HepG2 (cell line): ENCODE data around the gene POLR2J. TPM values are rescaled to one million over a fixed set of nuclear protein-coding genes. Genes with fewer than 3 reads are reported as not detected.

ENCODE experiments used
- FOXA1 ChIP-seq, 2 experiments: fragments of 450-650 bp in 1 of 2; sonication (generic) in 1 of 2; formaldehyde crosslinking in 1 of 2; IDR thresholded peaks; 2 replicates each; pipeline versions ENCODE4 v1.4.0 to v1.6.1; 2016 to 2020; ENCODE audit warnings: missing genetic modification reagents in 1 of 2
- GABPB1 ChIP-seq: IDR thresholded peaks from 2 replicates; pipeline ENCODE4 v1.6.1; 2016; ENCODE audit warnings: mild to moderate bottlenecking, missing genetic modification reagents, moderate library complexity, missing compliant biosample characterization
- KAT8 ChIP-seq: IDR thresholded peaks from 2 replicates; pipeline ENCODE4 v1.6.1; 2016; ENCODE audit warnings: missing genetic modification reagents, missing compliant biosample characterization
- KLF16 ChIP-seq, 2 experiments: sonication (generic) in 1 of 2; formaldehyde crosslinking in 1 of 2; IDR thresholded peaks; 2 replicates each; pipeline versions ENCODE4 v1.6.1 to v1.8.0; 2016 to 2023; ENCODE audit warnings: missing genetic modification reagents in 2 of 2, missing compliant biosample characterization in 1 of 2
- MED8 ChIP-seq: sonication (generic); formaldehyde crosslinking; IDR thresholded peaks from 2 replicates; pipeline ENCODE4 v1.8.1; 2023; ENCODE audit warnings: mild to moderate bottlenecking, missing genetic modification reagents; ENCODE audit not compliant: insufficient replicate concordance
- MTA1 ChIP-seq: sonication (generic); formaldehyde crosslinking; IDR thresholded peaks from 2 replicates; pipeline ENCODE4 v1.4.0; 2020; ENCODE audit warnings: missing genetic modification reagents, mild to moderate bottlenecking, borderline replicate concordance
- NKX3-1 ChIP-seq: sonication (generic); formaldehyde crosslinking; IDR thresholded peaks from 2 replicates; pipeline ENCODE4 v1.5.0; 2020; ENCODE audit warnings: missing genetic modification reagents
- NR1H2 ChIP-seq: sonication (generic); formaldehyde crosslinking; IDR thresholded peaks from 2 replicates; pipeline ENCODE4 v1.8.1; 2022; ENCODE audit warnings: low read depth, missing genetic modification reagents, borderline replicate concordance
- RBM39 ChIP-seq: fragments of 200-400 bp; formaldehyde crosslinking; IDR thresholded peaks from one replicate; pipeline ENCODE4 v1.6.1; 2018; ENCODE audit warnings: antibody characterized with exemption, mild to moderate bottlenecking, low read depth, low read length; ENCODE audit not compliant: poor library complexity, severe bottlenecking
- RFXAP ChIP-seq: sonication (generic); formaldehyde crosslinking; IDR thresholded peaks from 2 replicates; pipeline ENCODE4 v1.4.0; 2020; ENCODE audit warnings: missing genetic modification reagents, borderline replicate concordance
- SAP130 ChIP-seq: IDR thresholded peaks from 2 replicates; pipeline ENCODE4 v1.6.1; 2016; ENCODE audit warnings: low read depth
- SMYD3 ChIP-seq: sonication (generic); formaldehyde crosslinking; IDR thresholded peaks from 2 replicates; pipeline ENCODE4 v1.8.1; 2023; ENCODE audit warnings: mild to moderate bottlenecking, missing genetic modification reagents
- SP1 ChIP-seq, 2 experiments: fragments of 450-650 bp in 1 of 2; sonication (generic) in 1 of 2; formaldehyde crosslinking in 1 of 2; IDR thresholded peaks; 2 replicates each; pipeline versions ENCODE4 v1.4.0 to v1.6.1; 2016 to 2020; ENCODE audit warnings: missing genetic modification reagents in 1 of 2
- SRY ChIP-seq: sonication (generic); formaldehyde crosslinking; IDR thresholded peaks from 2 replicates; pipeline ENCODE4 v1.8.0; 2022; ENCODE audit warnings: mild to moderate bottlenecking, missing genetic modification reagents
- ZBTB21 ChIP-seq: sonication (generic); formaldehyde crosslinking; IDR thresholded peaks from 2 replicates; pipeline ENCODE4 v1.4.0; 2020; ENCODE audit warnings: missing genetic modification reagents
- ZFP90 ChIP-seq: sonication (generic); formaldehyde crosslinking; IDR thresholded peaks from 2 replicates; pipeline ENCODE4 v1.8.0; 2022; ENCODE audit warnings: missing genetic modification reagents, mild to moderate bottlenecking, inconsistent platforms, borderline replicate concordance
- ZNF143 ChIP-seq: sonication (generic); formaldehyde crosslinking; IDR thresholded peaks from 2 replicates; pipeline ENCODE4 v1.4.0; 2020; ENCODE audit warnings: missing genetic modification reagents
- ZNF296 ChIP-seq: sonication (generic); formaldehyde crosslinking; conservative IDR thresholded peaks from 2 replicates; pipeline ENCODE4 v1.5.0; 2020; ENCODE audit warnings: mild to moderate bottlenecking, missing genetic modification reagents
- ZNF33B ChIP-seq: sonication (generic); formaldehyde crosslinking; IDR thresholded peaks from 2 replicates; pipeline ENCODE4 v1.5.1; 2020; ENCODE audit warnings: mild to moderate bottlenecking, missing genetic modification reagents
- ZNF468 ChIP-seq: sonication (generic); formaldehyde crosslinking; IDR thresholded peaks from 2 replicates; pipeline ENCODE4 v1.8.0; 2022; ENCODE audit warnings: mild to moderate bottlenecking, moderate library complexity, missing genetic modification reagents
- ZNF761 ChIP-seq: sonication (generic); formaldehyde crosslinking; conservative IDR thresholded peaks from 2 replicates; pipeline ENCODE4 v1.4.0; 2020; ENCODE audit warnings: mild to moderate bottlenecking, missing genetic modification reagents
- ZNF839 ChIP-seq: sonication (generic); formaldehyde crosslinking; IDR thresholded peaks from 2 replicates; pipeline ENCODE4 v1.4.0; 2020; ENCODE audit warnings: missing genetic modification reagents, mild to moderate bottlenecking, borderline replicate concordance
- polyA plus RNA-seq, 8 experiments: library from polyadenylated mRNA; depleted of rRNA in 3 of 8; stranded (reverse) in 7 of 8; unstranded in 1 of 8; fragments of >200 nt; fragmentation: Illumina TruSeq in 4 of 8; extraction: Trizol in 4 of 8; gene quantifications; 2 replicates each; pipeline versions ENCODE4 v1.2.1 to v1.2.3, GENCODE V29; 2011 to 2016; ENCODE audit warnings: low read depth in 4 of 8, missing spikeins in 1 of 8, mixed read lengths in 1 of 8; ENCODE audit not compliant: insufficient read depth in 1 of 8
- total RNA-seq, 5 experiments: library from RNA; depleted of rRNA; stranded (reverse); fragments of >200 nt; fragmentation: Illumina TruSeq; extraction: Trizol; gene quantifications; 2 replicates each; pipeline ENCODE4 v1.2.3, GENCODE V29; 2016; ENCODE audit warnings: low read depth in 1 of 5
- TF ChIP-seq, protein P1 (sequence below): IDR thresholded peaks from 2 replicates; pipeline ENCODE4 v1.6.1; 2016; ENCODE audit warnings: mild to moderate bottlenecking
- TF ChIP-seq, protein P2 (sequence below): IDR thresholded peaks from 2 replicates; pipeline ENCODE4 v1.6.1; 2016
- TF ChIP-seq, protein P3 (sequence below): IDR thresholded peaks from 2 replicates; pipeline ENCODE4 v1.6.1; 2012; ENCODE audit warnings: inconsistent platforms
- TF ChIP-seq, protein P4 (sequence below): sonication (generic); formaldehyde crosslinking; IDR thresholded peaks from 2 replicates; pipeline ENCODE4 v1.8.0; 2022; ENCODE audit warnings: missing genetic modification reagents, mild to moderate bottlenecking, inconsistent platforms, borderline replicate concordance

The POLR2J gene
- total and polyA plus RNA-seq, 2 of the 13 experiments (the other 11 are each of a cell fraction or from before 2014, with no cell fraction given), result 41.2 to 71.4 TPM

DNA sequence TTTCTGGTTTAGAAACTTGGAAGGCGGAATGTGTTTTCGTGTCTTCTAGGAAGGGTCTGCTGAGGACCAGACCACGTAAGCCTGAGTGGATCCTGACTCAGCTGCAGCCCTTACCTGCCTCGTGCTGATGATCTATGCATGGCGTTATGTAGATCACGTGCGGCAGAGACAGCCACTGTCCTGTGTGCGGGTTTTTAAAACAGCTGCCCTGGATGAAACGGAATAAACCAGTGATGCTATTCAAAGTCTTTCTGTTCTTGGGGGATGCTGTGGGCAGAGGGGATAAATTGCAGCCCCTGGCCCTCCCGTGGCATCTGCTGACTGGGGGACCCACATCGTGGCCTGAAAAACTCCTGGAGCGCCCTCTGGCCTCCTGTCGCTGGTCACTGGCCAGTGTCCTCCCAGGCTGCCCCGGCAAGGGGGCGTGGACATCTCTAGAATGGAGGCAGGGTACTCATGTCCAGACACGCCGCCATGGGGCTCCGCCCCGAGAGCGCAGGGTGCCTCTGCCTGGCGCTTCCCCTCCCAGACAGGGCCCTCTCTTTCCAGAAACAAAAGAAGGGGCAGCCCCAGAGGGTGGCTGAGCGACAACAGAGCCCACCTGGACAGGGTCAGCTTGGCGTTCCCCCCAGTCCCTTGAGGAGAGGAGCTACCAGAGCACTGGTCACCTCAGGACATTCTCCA, 27.2 kb downstream of the POLR2J start (continued):
- no peak for TF ChIP-seq ZNF839 (CRISPR knock-in tag)
- TF ChIP-seq RFXAP (CRISPR knock-in tag), result 0 out of 2 replicates have a peak, but pooled peaks have one; percentile 47
- no peak for TF ChIP-seq MED8 (CRISPR knock-in tag)
- no peak for TF ChIP-seq ZBTB21 (CRISPR knock-in tag)
- TF ChIP-seq, protein P1, sequence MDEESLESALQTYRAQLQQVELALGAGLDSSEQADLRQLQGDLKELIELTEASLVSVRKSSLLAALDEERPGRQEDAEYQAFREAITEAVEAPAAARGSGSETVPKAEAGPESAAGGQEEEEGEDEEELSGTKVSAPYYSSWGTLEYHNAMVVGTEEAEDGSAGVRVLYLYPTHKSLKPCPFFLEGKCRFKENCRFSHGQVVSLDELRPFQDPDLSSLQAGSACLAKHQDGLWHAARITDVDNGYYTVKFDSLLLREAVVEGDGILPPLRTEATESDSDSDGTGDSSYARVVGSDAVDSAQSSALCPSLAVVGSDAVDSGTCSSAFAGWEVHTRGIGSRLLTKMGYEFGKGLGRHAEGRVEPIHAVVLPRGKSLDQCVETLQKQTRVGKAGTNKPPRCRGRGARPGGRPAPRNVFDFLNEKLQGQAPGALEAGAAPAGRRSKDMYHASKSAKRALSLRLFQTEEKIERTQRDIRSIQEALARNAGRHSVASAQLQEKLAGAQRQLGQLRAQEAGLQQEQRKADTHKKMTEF (CRISPR knock-in tag), result peak; percentile 29; the same call in 1 of the 2 replicates
- no peak for TF ChIP-seq ZNF33B
- TF ChIP-seq ZNF296, result peak; percentile 94; the same call in 1 of the 2 replicates
- TF ChIP-seq, protein P2, sequence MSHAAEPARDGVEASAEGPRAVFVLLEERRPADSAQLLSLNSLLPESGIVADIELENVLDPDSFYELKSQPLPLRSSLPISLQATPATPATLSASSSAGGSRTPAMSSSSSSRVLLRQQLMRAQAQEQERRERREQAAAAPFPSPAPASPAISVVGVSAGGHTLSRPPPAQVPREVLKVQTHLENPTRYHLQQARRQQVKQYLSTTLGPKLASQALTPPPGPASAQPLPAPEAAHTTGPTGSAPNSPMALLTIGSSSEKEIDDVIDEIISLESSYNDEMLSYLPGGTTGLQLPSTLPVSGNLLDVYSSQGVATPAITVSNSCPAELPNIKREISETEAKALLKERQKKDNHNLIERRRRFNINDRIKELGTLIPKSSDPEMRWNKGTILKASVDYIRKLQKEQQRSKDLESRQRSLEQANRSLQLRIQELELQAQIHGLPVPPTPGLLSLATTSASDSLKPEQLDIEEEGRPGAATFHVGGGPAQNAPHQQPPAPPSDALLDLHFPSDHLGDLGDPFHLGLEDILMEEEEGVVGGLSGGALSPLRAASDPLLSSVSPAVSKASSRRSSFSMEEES (CRISPR knock-in tag), result peak; percentile 52
- peak; percentile 66 for TF ChIP-seq ZNF143 (CRISPR knock-in tag)
- no peak for TF ChIP-seq FOXA1 (IDR thresholded peaks at IDR 0.05)
- TF ChIP-seq FOXA1 (CRISPR knock-in tag; IDR thresholded peaks at IDR 0.05), result no peak
- peak in 1 of 2 experiments; percentile 44; a peak in 1 of 4 replicates for TF ChIP-seq KLF16 (CRISPR knock-in tag; IDR thresholded peaks at IDR 0.05)
- TF ChIP-seq, protein P3, sequence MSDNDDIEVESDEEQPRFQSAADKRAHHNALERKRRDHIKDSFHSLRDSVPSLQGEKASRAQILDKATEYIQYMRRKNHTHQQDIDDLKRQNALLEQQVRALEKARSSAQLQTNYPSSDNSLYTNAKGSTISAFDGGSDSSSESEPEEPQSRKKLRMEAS, result 0 out of 2 replicates have a peak, but pooled peaks have one; percentile 48
- peak; percentile 76 for TF ChIP-seq SAP130 (CRISPR knock-in tag)
- peak; percentile 44 for TF ChIP-seq RBM39
- no peak for TF ChIP-seq NR1H2 (CRISPR knock-in tag)
- no peak for TF ChIP-seq SP1 (IDR thresholded peaks at IDR 0.05)
- peak; percentile 61; the same call in 1 of the 2 replicates for TF ChIP-seq SP1 (CRISPR knock-in tag; IDR thresholded peaks at IDR 0.05)
- peak; percentile 42; the same call in 1 of the 2 replicates for TF ChIP-seq GABPB1
- TF ChIP-seq, protein P4, sequence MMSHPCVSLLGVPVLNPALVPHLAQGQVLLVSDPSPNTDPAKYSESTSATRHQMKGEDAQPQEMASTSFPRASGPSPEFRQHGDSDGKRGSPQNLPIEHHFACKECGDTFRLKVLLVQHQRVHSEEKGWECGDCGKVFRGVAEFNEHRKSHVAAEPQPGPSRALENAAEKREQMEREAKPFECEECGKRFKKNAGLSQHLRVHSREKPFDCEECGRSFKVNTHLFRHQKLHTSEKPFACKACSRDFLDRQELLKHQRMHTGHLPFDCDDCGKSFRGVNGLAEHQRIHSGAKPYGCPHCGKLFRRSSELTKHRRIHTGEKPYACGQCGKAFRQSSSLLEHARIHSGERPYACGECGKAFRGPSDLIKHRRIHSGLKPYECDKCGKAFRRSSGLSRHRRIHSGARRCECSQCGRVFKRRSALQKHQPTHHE (CRISPR knock-in tag), result no peak
- peak; percentile 38; the same call in 1 of the 2 replicates for TF ChIP-seq ZFP90 (CRISPR knock-in tag)
- TF ChIP-seq NKX3-1 (CRISPR knock-in tag), result 0 out of 2 replicates have a peak, but pooled peaks have one; percentile 34
- peak; percentile 34; the same call in 1 of the 2 replicates for TF ChIP-seq MTA1
- no peak for TF ChIP-seq ZNF468 (CRISPR knock-in tag)
- TF ChIP-seq SMYD3 (CRISPR knock-in tag), result no peak
- no peak for TF ChIP-seq SRY (CRISPR knock-in tag)
- TF ChIP-seq KAT8, result peak; percentile 51; the same call in 1 of the 2 replicates
- no peak for TF ChIP-seq ZNF761
